GM23338 (cell line): ENCODE results near the gene PDX1. TPM values are rescaled to one million over a fixed set of nuclear protein-coding genes. Genes with fewer than 3 reads are reported as not detected.

Experiments used
- ATAC-seq: fragments of 200-7000 bp; cut with Tn5 transposase; 3 replicates; pipeline ENCODE4 v1.9.1; 2020
- DNase-seq: peaks from one replicate; pipeline ENCODE4 v3.0.0-alpha.2; 2015; ENCODE audit warnings: low spot score
- H2AFZ ChIP-seq: fragments of 200-600 bp; sonication (generic); 2 replicates; pipeline ENCODE4 v1.8.0; 2016; ENCODE audit warnings: antibody characterized with exemption, mild to moderate bottlenecking, moderate library complexity
- H3F3A ChIP-seq: fragments of 200-600 bp; sonication (generic); replicated peaks from 2 replicates; pipeline ENCODE4 v1.8.0; 2017; ENCODE audit warnings: antibody characterized with exemption, mixed run types, low read depth
- H3K27ac ChIP-seq: fragments of 200-600 bp; sonication (generic); 2 replicates; pipeline ENCODE4 v1.6.1; 2016; ENCODE audit warnings: low read depth
- H3K27me3 ChIP-seq: fragments of 200-600 bp; sonication (generic); 2 replicates; pipeline ENCODE4 v1.8.0; 2016; ENCODE audit warnings: mild to moderate bottlenecking, mixed run types, moderate library complexity; ENCODE audit not compliant: insufficient read depth
- H3K36me3 ChIP-seq: fragments of 200-600 bp; sonication (generic); 2 replicates; pipeline ENCODE4 v1.8.0; 2016; ENCODE audit warnings: mild to moderate bottlenecking; ENCODE audit not compliant: insufficient read depth
- H3K4me1 ChIP-seq: fragments of 200-600 bp; sonication (generic); 2 replicates; pipeline ENCODE4 v1.8.0; 2016; ENCODE audit warnings: mild to moderate bottlenecking, moderate library complexity; ENCODE audit not compliant: insufficient read depth
- H3K4me2 ChIP-seq: fragments of 200-600 bp; sonication (generic); 2 replicates; pipeline ENCODE4 v1.7.1; 2017; ENCODE audit warnings: mixed run types
- H3K4me3 ChIP-seq: fragments of 200-600 bp; sonication (generic); 2 replicates; pipeline ENCODE4 v1.6.1; 2016; ENCODE audit warnings: mixed run types
- H3K79me2 ChIP-seq: fragments of 200-600 bp; sonication (generic); replicated peaks from 2 replicates; pipeline ENCODE4 v1.8.0; 2017; ENCODE audit warnings: mild to moderate bottlenecking; ENCODE audit not compliant: insufficient read depth
- H3K9me2 ChIP-seq: fragments of 200-600 bp; sonication (generic); 2 replicates; pipeline ENCODE4 v1.8.0; 2017; ENCODE audit not compliant: insufficient read depth
- H4K20me1 ChIP-seq: fragments of 200-600 bp; sonication (generic); replicated peaks from 2 replicates; pipeline ENCODE4 v1.8.0; 2017; ENCODE audit warnings: mild to moderate bottlenecking; ENCODE audit not compliant: insufficient read depth
- H3K27ac Mint-ChIP-seq: 2 replicates; pipeline ENCODE4 v1.8.0; 2020; ENCODE audit warnings: inconsistent platforms, mild to moderate bottlenecking, moderate library complexity, mixed read lengths
- H3K27me3 Mint-ChIP-seq: 3 replicates; pipeline ENCODE4 v1.8.0; 2022; ENCODE audit warnings: low read depth, mild to moderate bottlenecking, moderate library complexity, mixed read lengths, inconsistent platforms; ENCODE audit not compliant: insufficient read depth, poor library complexity
- H3K36me3 Mint-ChIP-seq: 3 replicates; pipeline ENCODE4 v1.8.0; 2021; ENCODE audit warnings: low read depth, mild to moderate bottlenecking, inconsistent platforms, moderate library complexity, mixed read lengths
- H3K4me1 Mint-ChIP-seq: 3 replicates; pipeline ENCODE4 v1.8.0; 2020; ENCODE audit warnings: mild to moderate bottlenecking, inconsistent platforms, mixed read lengths
- H3K4me3 Mint-ChIP-seq: 3 replicates; pipeline ENCODE4 v1.8.0; 2021; ENCODE audit warnings: moderate library complexity, mild to moderate bottlenecking, inconsistent platforms, mixed read lengths
- H3K9me3 Mint-ChIP-seq: 3 replicates; pipeline ENCODE4 v1.8.0; 2020; ENCODE audit warnings: moderate library complexity, mild to moderate bottlenecking, inconsistent platforms, mixed read lengths
- EZH2 ChIP-seq: fragments of 200-600 bp; sonication (generic); IDR thresholded peaks from one replicate; pipeline ENCODE4 v1.8.0; 2017; ENCODE audit warnings: antibody characterized with exemption, mild to moderate bottlenecking, low read depth; ENCODE audit not compliant: unreplicated experiment
- EZH2phosphoT487 ChIP-seq: fragments of 200-600 bp; sonication (generic); IDR thresholded peaks from one replicate; pipeline ENCODE4 v1.8.1; 2018; ENCODE audit warnings: antibody characterized with exemption; ENCODE audit not compliant: unreplicated experiment
- JUNB ChIP-seq: IDR thresholded peaks from one replicate; pipeline ENCODE4 v1.6.1; 2016; ENCODE audit warnings: antibody characterized with exemption; ENCODE audit not compliant: unreplicated experiment
- NANOG ChIP-seq: IDR thresholded peaks from 2 replicates; pipeline ENCODE4 v1.6.1; 2016; ENCODE audit warnings: antibody characterized with exemption, borderline replicate concordance
- REST ChIP-seq: IDR thresholded peaks from one replicate; pipeline ENCODE4 v1.6.1; 2018; ENCODE audit warnings: antibody characterized with exemption; ENCODE audit not compliant: unreplicated experiment
- ZNF114 ChIP-seq: fragments of 250-450 bp; sonication (Bioruptor Pico); IDR thresholded peaks from 2 replicates; pipeline ENCODE4 v1.5.0; 2020; ENCODE audit warnings: mild to moderate bottlenecking, moderate library complexity
- ZNF331 ChIP-seq: fragments of 250-450 bp; sonication (Bioruptor Pico); IDR thresholded peaks from 2 replicates; pipeline ENCODE4 v1.5.0; 2020; ENCODE audit warnings: low read depth, mild to moderate bottlenecking, moderate library complexity
- ZNF462 ChIP-seq: fragments of 250-450 bp; sonication (Bioruptor Pico); IDR thresholded peaks from 2 replicates; pipeline ENCODE4 v1.5.0; 2020; ENCODE audit warnings: mild to moderate bottlenecking, moderate library complexity
- polyA plus RNA-seq: library from polyadenylated mRNA; unstranded; fragments of >200 nt; fragmentation: Nextera tagmentation; extraction: Ambion mirVana; gene quantifications from 2 replicates; pipeline ENCODE4 v1.2.1, GENCODE V29; 2016
- total RNA-seq: library from RNA; depleted of rRNA; stranded (reverse); fragments of >200 nt; shearing (Covaris generic); gene quantifications from 2 replicates; pipeline ENCODE4 v1.2.3, GENCODE V29; 2014

Gene PDX1
- total and polyA plus RNA-seq, 2 experiments from 2014 or later = not detected

- H3K4me1 ChIP-seq = peaks cover 73% of the 10 kb centered on the region
- ATAC-seq (peak; percentile 10), DNase-seq (peak; percentile 87)
- TF ChIP-seq REST = no peak
- peak; percentile 69 for TF ChIP-seq EZH2
- H3K9me2 ChIP-seq = no peaks in the 10 kb centered on the region
- H3K27me3 ChIP-seq = peaks cover 100% of the 10 kb centered on the region
- H3K4me3 Mint-ChIP-seq = peak within 1 kb of the TSS; percentile 62
- no peak within 1 kb of the TSS for H3K27ac ChIP-seq
- no peak within 1 kb of the TSS for H3K27ac Mint-ChIP-seq
- no peaks in the 10 kb centered on the region; the same call in 1 of the 2 replicates for H3K36me3 ChIP-seq
- peak within 1 kb of the TSS; percentile 41 for H3K4me3 ChIP-seq
- H2AFZ ChIP-seq = no peak within 1 kb of the TSS
- H3K36me3 Mint-ChIP-seq = no peaks in the 10 kb centered on the region; the same call in 2 of the 3 replicates
- H4K20me1 ChIP-seq = peaks cover 42% of the 10 kb centered on the region
- peaks cover 100% of the 10 kb centered on the region for H3K27me3 Mint-ChIP-seq
- H3K4me1 Mint-ChIP-seq = peaks cover 58% of the 10 kb centered on the region
- peaks cover 54% of the 10 kb centered on the region for H3F3A ChIP-seq
- no peaks in the 10 kb centered on the region for H3K79me2 ChIP-seq
- peak within 1 kb of the TSS; percentile 73 for H3K4me2 ChIP-seq
- H3K9me3 Mint-ChIP-seq = peaks cover 1% of the 10 kb centered on the region; the same call in 1 of the 3 replicates
Measured at GRCh38 chr13:27969082-27969865, 49.5 kb downstream of the PDX1 start, which contains the start of gene CDX2. Gene CDX2, minus strand, starts transcription at chr13:27969315. Its CDS starts 309 bp downstream, at chr13:27969006.

GRCh38 chr13:27969866-27970229 is 50.0 kb downstream of the PDX1 start:
- H3K27ac Mint-ChIP-seq = no peak overlapping the region
- no peak for ATAC-seq
- Histone ChIP-seq H4K20me1 (peaks cover 43% of the 10 kb centered on the region), H3K4me1 (peaks cover 72% of the 10 kb centered on the region), H3K79me2 (no peaks in the 10 kb centered on the region), H2AFZ (no peak overlapping the region), H3K36me3 (no peaks in the 10 kb centered on the region; the same call in 1 of the 2 replicates), H3F3A (peaks cover 55% of the 10 kb centered on the region), H3K27ac (no peak overlapping the region), H3K9me2 (no peaks in the 10 kb centered on the region), H3K27me3 (peaks cover 100% of the 10 kb centered on the region), H3K4me3 (peak overlapping the region; percentile 39; the same call in 1 of the 2 replicates), H3K4me2 (peak overlapping the region; percentile 73)
- peaks cover 100% of the 10 kb centered on the region for H3K27me3 Mint-ChIP-seq
- peaks cover 56% of the 10 kb centered on the region for H3K4me1 Mint-ChIP-seq
- peaks cover 3% of the 10 kb centered on the region; the same call in 1 of the 3 replicates for H3K9me3 Mint-ChIP-seq
- DNase-seq = no peak
- H3K4me3 Mint-ChIP-seq = peak overlapping the region; percentile 62; the same call in 2 of the 3 replicates
- H3K36me3 Mint-ChIP-seq = no peaks in the 10 kb centered on the region; the same call in 2 of the 3 replicates
- TF ChIP-seq ZNF331 (CRISPR knock-in tag) (no peak), ZNF462 (CRISPR knock-in tag) (no peak), EZH2 (no peak), JUNB (no peak), EZH2phosphoT487 (no peak), ZNF114 (CRISPR knock-in tag) (no peak), NANOG (no peak)
